Keratinocyte (primary cell): ENCODE measurements around the gene NET1. TPM values are rescaled to one million over a fixed set of nuclear protein-coding genes. Genes with fewer than 3 reads are reported as not detected.
A peak's percentile ranks its signal among the peaks of the same experiment; 100 is the strongest.

Experiments
- DNase-seq: peaks from one replicate; pipeline ENCODE4 v3.0.0-alpha.2; 2011; ENCODE audit warnings: low read depth, missing footprints, low spot score
- FAIRE-seq: peaks from 2 replicates; lab custom pipeline; 2011; peaks lifted over from hg19 to GRCh38; lab: Jason Lieb, UNC
- H2AFZ ChIP-seq: 2 replicates; pipeline ENCODE4 v1.6.0; 2012; ENCODE audit warnings: low read length, control low read depth, inconsistent platforms; ENCODE audit not compliant: control insufficient read depth
- H3K27ac ChIP-seq: 2 replicates; pipeline ENCODE4 v1.5.1; 2011; ENCODE audit warnings: low read length; ENCODE audit not compliant: control insufficient read depth, insufficient read depth
- H3K27me3 ChIP-seq: 3 replicates; pipeline ENCODE4 v1.6.0; 2011; ENCODE audit warnings: low read length; ENCODE audit not compliant: control insufficient read depth, insufficient read depth; ENCODE audit errors: extremely low read depth
- H3K36me3 ChIP-seq, 2 experiments: 2 replicates in 1 of 2; 3 replicates in 1 of 2; pipeline ENCODE4 v1.5.1; 2011; ENCODE audit warnings: low read length in 2 of 2, mild to moderate bottlenecking in 1 of 2; ENCODE audit not compliant: control insufficient read depth in 2 of 2, insufficient read depth in 2 of 2; ENCODE audit errors: extremely low read depth in 1 of 2
- H3K4me1 ChIP-seq: 3 replicates; pipeline ENCODE4 v1.5.1; 2011; ENCODE audit warnings: low read length; ENCODE audit not compliant: control insufficient read depth, insufficient read depth; ENCODE audit errors: extremely low read depth
- H3K4me2 ChIP-seq: 3 replicates; pipeline ENCODE4 v1.6.0; 2011; ENCODE audit warnings: low read depth, low read length; ENCODE audit not compliant: control insufficient read depth, insufficient read depth; ENCODE audit errors: extremely low read depth
- H3K4me3 ChIP-seq, 3 experiments: fragments of 200-600 bp in 1 of 3; sonication (generic) in 1 of 3; 2 replicates in 2 of 3; 3 replicates in 1 of 3; pipeline ENCODE4 v1.5.1; 2011 to 2016; ENCODE audit warnings: low read length in 3 of 3, mild to moderate bottlenecking in 3 of 3, control low read depth in 2 of 3, inconsistent platforms in 1 of 3, low read depth in 1 of 3, mixed read lengths in 1 of 3, mixed run types in 1 of 3, moderate library complexity in 1 of 3; ENCODE audit not compliant: control insufficient read depth in 2 of 3, insufficient read depth in 2 of 3; ENCODE audit errors: extremely low read depth in 1 of 3
- H3K79me2 ChIP-seq: 2 replicates; pipeline ENCODE4 v1.6.0; 2012; ENCODE audit warnings: low read length; ENCODE audit not compliant: control insufficient read depth, insufficient read depth
- H3K9ac ChIP-seq: 3 replicates; pipeline ENCODE4 v1.6.0; 2011; ENCODE audit warnings: low read length; ENCODE audit not compliant: control insufficient read depth, insufficient read depth; ENCODE audit errors: extremely low read depth
- H3K9me1 ChIP-seq: 3 replicates; pipeline ENCODE4 v1.6.0; 2011; ENCODE audit warnings: low read length; ENCODE audit not compliant: control insufficient read depth, insufficient read depth; ENCODE audit errors: extremely low read depth
- H3K9me3 ChIP-seq: 2 replicates; pipeline ENCODE4 v1.5.1; 2012; ENCODE audit warnings: low read depth, low read length; ENCODE audit not compliant: control insufficient read depth
- H4K20me1 ChIP-seq: 3 replicates; pipeline ENCODE4 v1.6.0; 2011; ENCODE audit warnings: low read length; ENCODE audit not compliant: control insufficient read depth, insufficient read depth; ENCODE audit errors: extremely low read depth
- EZH2 ChIP-seq: IDR thresholded peaks from one replicate; pipeline ENCODE4 v1.6.1; 2012; ENCODE audit warnings: inconsistent platforms, mild to moderate bottlenecking, low read length, moderate library complexity
- dilution Hi-C: fragments of 300-500 bp; cut with MboI; formaldehyde crosslinking; loops from one replicate; pipeline ENCODE4 v1.7.0; 2020; ENCODE audit warnings: low sequenced_read_pairs; ENCODE audit not compliant: extremely low pct_ligation_motif_present
- polyA plus RNA-seq, 5 experiments: library from polyadenylated mRNA; depleted of rRNA in 3 of 5; stranded (reverse) in 3 of 5; stranded (forward) in 1 of 5; unstranded in 1 of 5; fragments of >200 nt; gene quantifications; 1 replicate in 1 of 5; 2 replicates in 3 of 5; 3 replicates in 1 of 5; pipeline versions ENCODE4 v1.2.1 to v1.2.3, GENCODE V29; 2011 to 2012; ENCODE audit warnings: missing spikeins in 2 of 5, low read depth in 1 of 5, low replicate concordance in 1 of 5
- TF ChIP-seq, protein P1 (sequence below), 3 experiments: IDR thresholded peaks in 1 of 3; conservative IDR thresholded peaks in 1 of 3; optimal IDR thresholded peaks in 1 of 3; 2 replicates in 2 of 3; 3 replicates in 1 of 3; pipeline versions ENCODE3 to v1.5.1; 2011; ENCODE audit warnings: low read length in 3 of 3, mild to moderate bottlenecking in 3 of 3, moderate library complexity in 2 of 3, control low read depth in 1 of 3, inconsistent platforms in 1 of 3; ENCODE audit not compliant: insufficient read depth in 2 of 3; ENCODE audit errors: extremely low read depth in 1 of 3

NET1 gene
- polyA plus RNA-seq, 1 donor (not counting 4 experiments of a cell fraction or from before 2014, with no cell fraction given), result 214 TPM

DNA sequence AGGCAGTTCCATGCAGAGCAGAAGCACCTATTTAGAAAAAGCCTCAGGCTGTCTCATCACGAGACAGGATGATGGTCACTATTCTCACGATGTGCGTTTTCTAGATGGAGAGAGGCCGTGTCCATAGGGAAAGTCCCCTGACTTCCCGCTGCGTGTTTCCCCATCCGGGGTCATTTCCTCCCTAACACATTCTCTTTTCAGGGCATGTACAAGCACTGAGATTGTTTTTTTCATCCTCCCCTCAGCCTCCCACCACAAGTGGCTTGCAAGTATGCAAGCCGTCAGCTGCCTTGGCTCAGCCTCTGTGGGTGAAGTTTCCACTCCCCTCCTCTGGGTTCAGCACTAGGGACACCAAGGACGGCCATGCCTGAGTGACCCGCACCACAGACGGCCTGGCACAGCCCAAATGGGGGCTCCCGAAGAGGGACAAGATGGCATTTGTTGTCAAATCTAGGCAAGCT, 89.7 kb downstream of the NET1 start:
- FAIRE-seq (peak; percentile 5), DNase-seq (no peak)
- Histone ChIP-seq H4K20me1 (no peaks in the 10 kb centered on the region), H3K9me3 (no peaks in the 10 kb centered on the region), H3K9ac (no peak overlapping the region), H3K9me1 (no peaks in the 10 kb centered on the region), H3K4me1 (peaks cover 33% of the 10 kb centered on the region), H3K79me2 (no peaks in the 10 kb centered on the region), H3K27me3 (peaks cover 3% of the 10 kb centered on the region), H2AFZ (no peak overlapping the region), H3K4me3 (no peak overlapping the region), H3K27ac (no peak overlapping the region), H3K36me3 (no peaks in the 10 kb centered on the region), H3K4me2 (no peak overlapping the region)
- no peak for TF ChIP-seq EZH2
- dilution Hi-C loops, result no loop called here

DNA sequence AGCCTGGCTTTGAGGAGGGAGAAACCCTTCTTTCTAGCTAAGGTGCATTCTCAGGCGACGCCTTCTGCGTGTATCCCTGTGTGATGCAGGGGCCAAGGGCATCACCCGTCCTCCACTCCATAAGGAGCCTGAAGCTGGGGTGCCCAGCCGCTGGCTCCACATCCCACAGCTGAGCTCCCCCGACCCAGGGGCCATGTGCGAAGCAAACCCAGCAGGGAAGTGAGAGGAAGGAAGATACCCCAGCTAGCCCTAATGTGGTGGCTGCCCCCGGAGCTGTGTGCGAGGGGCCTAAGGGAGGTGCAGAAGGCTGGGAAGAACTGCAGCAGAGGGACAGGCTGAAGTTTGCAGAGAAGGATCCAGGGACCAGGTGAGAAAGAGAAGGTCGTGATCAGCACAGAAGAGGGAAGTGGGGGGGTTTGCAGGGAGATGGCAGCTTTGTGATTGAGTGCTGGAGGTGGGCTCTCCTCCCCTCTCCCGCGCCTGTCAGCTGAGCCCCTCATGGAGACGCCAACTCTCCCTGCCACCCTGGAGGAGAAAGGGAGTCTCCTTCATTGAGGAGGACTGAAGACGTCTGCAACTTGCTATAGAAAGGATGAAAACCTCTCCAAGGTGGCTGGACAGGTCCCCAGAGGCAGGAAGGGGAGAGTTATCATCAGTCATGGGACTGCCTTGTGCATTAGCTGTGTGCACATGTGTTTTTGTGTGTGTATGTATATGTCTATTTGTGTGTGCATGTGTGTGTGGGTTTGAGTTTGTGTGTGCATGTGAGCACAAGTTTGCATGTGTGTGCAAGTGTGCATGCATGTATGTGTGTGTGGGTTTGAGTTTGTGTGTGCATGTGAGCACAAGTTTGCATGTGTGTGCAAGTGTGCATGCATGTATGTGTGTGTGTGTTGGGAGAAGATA, 90.5 kb downstream of the NET1 start:
- dilution Hi-C loops, result no loop called here
- Histone ChIP-seq H3K4me3 (no peak overlapping the region), H2AFZ (no peak overlapping the region), H3K27me3 (peaks cover 3% of the 10 kb centered on the region), H3K4me2 (no peak overlapping the region), H3K9me1 (no peaks in the 10 kb centered on the region), H3K9me3 (no peaks in the 10 kb centered on the region), H3K79me2 (no peaks in the 10 kb centered on the region), H3K9ac (no peak overlapping the region), H3K27ac (no peak overlapping the region), H3K4me1 (peaks cover 36% of the 10 kb centered on the region), H3K36me3 (no peaks in the 10 kb centered on the region), H4K20me1 (no peaks in the 10 kb centered on the region)
- TF ChIP-seq EZH2, result no peak
- TF ChIP-seq, protein P1, sequence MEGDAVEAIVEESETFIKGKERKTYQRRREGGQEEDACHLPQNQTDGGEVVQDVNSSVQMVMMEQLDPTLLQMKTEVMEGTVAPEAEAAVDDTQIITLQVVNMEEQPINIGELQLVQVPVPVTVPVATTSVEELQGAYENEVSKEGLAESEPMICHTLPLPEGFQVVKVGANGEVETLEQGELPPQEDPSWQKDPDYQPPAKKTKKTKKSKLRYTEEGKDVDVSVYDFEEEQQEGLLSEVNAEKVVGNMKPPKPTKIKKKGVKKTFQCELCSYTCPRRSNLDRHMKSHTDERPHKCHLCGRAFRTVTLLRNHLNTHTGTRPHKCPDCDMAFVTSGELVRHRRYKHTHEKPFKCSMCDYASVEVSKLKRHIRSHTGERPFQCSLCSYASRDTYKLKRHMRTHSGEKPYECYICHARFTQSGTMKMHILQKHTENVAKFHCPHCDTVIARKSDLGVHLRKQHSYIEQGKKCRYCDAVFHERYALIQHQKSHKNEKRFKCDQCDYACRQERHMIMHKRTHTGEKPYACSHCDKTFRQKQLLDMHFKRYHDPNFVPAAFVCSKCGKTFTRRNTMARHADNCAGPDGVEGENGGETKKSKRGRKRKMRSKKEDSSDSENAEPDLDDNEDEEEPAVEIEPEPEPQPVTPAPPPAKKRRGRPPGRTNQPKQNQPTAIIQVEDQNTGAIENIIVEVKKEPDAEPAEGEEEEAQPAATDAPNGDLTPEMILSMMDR (optimal IDR thresholded peaks at IDR 0.05 in 1 of 3, IDR thresholded peaks at IDR 0.05 in 1 of 3, conservative IDR thresholded peaks at IDR 0.05 in 1 of 3; ENCODE audit: extremely low read depth in 1 of 3, insufficient read depth in 2 of 3, low read length in 3 of 3), result no peak
- DNase-seq (no peak), FAIRE-seq (no peak)
